Activated CD8-positive, alpha-beta memory T cell treated with anti-CD3 and anti-CD28 coated beads, Interleukin-2, amount 50 U/mL, for 24 hours (primary cell): Measurements from ENCODE around the gene TUBGCP6.

Source experiments
- DNase-seq: peaks from one replicate; pipeline ENCODE4 v3.0.0-alpha.2; 2020; ENCODE audit errors: extremely low read depth

Gene TUBGCP6

DNA sequence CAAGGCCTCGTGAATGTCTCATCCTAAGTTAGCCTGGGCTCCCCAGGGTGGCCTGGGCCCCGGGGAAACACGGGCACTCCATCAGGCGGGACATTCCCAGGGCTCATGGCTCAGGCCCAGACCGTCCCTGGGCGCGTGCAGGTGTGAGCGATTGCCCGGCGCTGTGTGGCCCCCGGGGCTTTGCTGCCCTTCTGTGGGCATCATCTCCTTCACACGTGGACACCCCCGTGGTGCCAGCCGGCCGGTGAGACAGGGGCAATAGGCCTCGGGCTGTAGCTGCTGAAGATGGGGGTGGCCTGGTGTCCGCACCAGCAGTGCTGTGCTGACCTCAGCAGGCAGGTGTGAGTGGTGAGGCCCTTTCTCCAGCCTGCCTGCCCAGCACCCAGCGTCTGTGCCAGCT is 48.6 kb downstream of the TUBGCP6 start:
- DNase-seq = no peak

DNA sequence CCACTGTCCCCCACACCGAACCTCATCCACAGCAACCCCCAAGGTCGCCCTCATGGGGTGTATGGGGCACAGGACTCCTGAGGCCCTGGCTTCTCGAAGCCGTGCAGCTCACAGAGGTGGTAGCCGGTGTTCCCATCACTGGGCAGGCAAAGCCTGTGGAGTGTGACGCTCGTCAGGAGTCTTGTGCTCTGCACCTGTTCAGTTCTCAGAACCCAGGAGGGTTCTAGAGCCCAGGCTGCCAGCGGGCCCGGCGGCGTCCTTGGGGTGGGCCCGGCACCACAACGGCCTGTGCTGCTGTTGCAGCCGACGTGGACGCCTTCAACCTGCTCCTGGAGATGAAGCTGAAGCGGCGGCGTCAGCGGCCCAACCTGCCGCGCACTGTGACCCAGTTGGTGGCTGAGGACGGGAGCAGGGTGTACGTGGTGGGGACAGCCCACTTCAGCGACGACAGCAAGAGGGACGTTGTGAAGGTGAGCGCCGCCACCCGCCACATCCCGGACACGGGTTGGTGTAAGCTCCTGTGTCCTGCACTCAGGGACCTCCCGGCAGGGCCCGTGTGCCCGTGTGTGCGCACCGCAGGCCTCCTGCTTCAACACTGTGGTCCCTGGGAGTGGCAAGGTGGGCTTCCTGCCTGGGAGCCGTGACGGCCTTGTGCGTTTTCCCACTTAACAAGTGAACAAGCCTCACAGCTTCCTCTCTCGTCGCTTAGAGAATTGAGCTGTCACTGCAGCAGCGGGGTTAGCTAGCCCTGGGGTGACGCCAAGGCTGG is 50.6 kb downstream of the TUBGCP6 start:
- DNase-seq = no peak

- no peak for DNase-seq
These were observed 51.2 kb downstream of the TUBGCP6 start for GRCh38 chr22:50193621-50194020.

DNA sequence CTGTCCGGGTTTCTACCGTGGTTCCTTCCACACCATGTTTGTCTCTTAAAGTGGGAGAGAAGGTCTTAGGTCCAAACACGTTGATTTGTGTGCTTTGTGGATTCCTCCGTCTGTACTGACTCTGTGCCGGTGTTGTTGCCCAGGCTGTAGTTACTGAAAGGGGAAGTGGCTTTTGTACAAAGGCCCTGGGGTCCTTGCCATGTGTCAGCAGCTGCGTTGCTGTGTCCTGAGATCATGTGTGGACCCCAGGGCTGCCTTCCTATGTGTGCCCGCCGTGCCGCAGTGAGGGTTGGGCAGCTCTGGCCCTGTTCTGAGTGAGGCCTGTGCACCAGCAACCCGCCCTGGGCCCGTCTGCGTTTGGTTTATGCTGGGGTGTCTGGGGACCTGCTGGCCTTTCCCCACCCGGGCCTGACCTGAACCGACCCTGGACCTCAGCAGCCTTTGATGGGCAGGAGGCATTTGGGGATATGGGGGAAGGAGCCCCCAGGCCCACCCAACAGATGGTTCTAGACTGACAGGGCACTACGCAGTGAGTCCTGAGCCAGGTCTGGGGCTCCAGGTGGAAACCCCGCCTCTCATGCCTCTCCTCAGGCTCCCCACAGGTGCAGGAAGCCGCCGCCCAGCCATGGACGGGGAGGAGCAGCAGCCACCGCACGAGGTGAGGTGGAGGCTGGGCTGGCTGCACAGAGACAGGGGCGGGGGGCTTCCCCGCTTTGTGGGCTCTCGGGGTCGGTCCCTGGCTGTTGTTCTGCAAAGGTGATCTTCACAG is 52.2 kb downstream of the TUBGCP6 start:
- DNase-seq = no peak

DNA sequence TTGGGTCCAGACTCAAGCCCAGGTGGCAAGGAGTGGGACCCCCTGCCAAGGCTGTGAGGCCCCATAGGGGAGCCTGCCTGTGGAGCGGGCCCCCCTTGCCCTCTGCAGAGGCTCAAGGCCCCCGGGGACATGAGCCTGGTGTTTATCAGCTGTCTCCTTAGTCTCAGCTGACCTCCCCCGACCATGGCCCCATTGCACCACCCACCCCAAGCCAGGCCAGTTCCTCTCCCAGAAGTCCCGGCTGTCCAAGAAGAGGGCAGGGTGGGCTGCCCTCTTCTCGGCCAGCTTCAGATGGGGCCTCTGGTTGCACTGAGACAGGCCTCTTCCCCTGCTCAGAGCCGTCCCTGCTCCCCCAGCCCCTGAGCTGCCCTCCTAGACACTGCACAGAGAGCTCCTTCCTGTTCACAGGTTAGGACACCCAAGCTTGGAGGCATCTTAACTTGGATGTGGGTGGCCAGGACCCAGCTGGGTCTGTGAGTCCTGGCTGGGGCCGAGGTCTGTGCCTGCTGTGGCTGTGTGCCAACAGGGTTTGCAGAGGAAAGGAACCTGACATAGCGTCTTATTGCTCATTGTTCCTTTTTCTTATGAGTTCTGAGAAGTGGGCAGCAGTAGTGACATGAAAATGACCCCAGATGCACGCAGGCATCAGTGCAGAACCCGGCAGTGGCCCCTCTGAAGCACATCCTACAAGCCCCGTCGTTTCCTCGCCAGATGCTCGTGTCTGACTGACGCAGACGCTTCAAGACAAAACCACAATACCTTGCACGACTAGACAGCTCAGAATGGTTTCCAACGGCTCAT is 53.7 kb downstream of the TUBGCP6 start:
- peak; percentile 57 for DNase-seq

- peak; percentile 37 for DNase-seq
These were observed 54.5 kb downstream of the TUBGCP6 start for GRCh38 chr22:50190182-50190940.

GRCh38 chr22:50189849-50190181 is 55.0 kb downstream of the TUBGCP6 start:
- DNase-seq = no peak

- no peak for DNase-seq
These were observed 55.5 kb downstream of the TUBGCP6 start for GRCh38 chr22:50189184-50189848.

DNA sequence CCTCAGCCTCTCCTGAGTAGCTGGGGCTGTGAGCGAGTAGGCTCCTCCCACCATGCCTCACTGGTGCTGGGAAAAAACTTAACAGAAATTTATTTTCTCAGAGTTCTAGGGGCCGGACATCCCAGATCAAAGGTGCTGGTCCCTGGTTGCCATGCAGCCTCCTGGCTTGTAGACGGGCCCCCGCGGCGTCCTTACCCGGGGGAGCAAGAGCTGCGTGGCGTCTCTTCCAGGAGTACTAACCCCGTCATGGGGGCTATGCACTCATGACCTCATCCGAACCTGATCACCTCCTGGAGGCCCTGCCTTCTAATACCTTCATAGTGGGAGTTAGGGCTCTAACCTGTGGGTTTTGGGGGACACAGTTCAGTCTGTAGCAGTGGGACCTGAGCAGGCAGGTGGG is 56.5 kb downstream of the TUBGCP6 start:
- no peak for DNase-seq

DNA sequence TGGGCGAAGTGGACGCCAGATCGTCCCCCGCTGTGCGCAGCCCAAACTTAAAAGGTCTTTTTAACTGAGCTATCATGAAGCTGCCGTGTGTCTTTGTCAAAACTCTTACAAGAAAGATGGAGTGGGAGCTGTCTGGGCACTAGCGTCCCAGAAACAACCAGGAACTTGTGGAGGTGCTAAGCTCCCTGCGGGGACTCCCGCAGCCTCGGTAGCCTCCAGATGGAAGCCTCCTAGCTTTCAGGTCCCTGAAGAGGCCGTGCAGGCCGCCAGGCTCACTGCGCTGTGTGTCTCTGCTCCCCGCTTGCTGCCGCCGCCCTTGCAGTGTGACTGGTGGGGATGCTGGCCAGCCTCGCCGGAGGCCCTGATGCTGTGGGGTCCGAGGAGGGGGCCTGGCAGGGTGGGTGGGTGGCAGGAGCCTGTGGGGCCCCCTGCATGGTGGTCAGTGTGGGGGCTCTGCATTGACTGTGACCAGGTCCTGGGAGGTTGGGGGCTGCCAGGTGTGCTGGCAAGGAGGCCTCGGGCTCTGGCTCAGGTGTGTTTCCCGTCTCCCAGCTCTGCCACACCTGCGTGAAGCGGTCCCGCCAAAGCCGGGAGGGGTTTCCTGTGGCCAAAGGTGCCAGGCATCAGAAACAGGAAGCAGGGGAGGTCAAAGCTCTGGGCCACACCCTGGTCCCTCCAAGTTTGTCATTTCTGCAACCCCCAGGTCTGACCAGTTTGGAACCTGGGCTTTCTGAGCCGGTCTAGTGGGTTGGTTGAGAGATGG is 57.9 kb downstream of the TUBGCP6 start:
- no peak for DNase-seq

GRCh38 chr22:50186181-50186714 is 58.6 kb downstream of the TUBGCP6 start:
- DNase-seq = no peak

GRCh38 chr22:50185375-50186087 is 59.3 kb downstream of the TUBGCP6 start, which contains the start of gene TRABD:
Gene TRABD (plus strand): TSS chr22:50185913. CDS start chr22:50193061, 7,148 bp downstream.
- peak; percentile 54 for DNase-seq

DNA sequence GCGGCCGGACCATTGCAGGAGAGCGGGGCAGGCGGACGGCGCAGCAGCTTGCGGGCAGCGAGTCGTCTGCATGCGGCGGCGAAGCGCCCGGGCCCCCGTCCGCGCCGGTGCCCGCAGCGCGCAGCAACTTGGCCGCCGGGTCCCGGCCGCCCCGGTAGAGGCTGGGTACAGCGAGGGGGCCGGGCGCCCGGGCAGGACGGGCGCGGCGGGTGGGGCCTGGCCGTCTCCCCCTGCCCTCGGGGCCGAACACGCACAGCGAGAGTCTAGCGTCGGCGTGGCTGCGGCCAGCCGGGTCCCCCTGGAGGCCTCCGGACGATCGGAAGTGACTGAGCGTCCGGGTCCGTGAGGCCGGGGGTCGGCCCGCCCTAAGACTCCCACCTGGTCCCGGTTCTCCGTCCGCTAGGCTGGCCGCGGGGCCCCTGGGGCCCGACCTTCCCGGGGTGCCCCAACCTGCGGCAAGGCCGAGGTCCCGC is 59.9 kb downstream of the TUBGCP6 start:
- DNase-seq = no peak

DNA sequence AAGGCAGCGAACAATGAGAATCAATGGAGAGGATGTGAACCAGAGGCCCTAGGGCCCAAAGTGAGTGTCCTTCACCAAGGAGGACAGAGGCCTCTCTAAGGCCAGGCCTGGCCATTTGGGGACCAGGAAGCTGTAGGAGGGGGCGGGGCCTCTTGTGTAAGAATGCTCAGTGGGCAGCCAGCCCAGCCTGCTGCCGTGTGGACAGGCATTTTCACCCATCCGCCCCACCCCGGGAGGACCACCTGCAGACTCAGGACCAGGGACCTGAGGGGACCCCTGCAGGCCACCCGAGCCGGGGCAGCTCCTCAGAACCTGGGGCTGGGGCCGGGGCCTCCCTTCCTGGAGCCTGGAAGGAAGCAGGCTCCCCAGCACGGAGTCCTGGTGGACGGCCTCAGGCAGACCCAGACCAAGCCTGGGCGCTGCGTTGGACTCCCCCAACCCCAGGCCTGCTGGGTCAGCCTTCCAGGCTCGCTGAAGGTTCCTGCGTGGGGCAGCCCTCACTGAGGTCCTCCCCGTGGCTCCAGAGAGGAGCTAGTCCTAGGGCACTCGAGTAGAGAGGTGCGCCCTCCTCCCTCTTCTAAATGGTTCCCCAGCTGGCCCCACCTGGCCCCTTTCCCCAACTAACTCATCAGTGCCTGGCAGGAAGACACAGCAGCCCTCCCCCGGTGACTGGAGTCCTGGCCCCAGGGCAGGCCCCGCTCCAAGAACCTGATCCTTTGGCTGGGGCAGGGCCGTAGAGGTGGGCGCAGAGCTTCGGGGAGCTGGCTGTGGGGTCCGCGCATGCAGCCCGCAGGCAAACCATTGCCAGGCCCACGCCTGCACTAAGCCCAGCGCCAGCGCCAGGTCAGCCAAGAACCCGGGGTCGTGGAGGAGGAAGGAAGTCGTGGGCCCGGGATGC is 60.6 kb downstream of the TUBGCP6 start:
- DNase-seq = no peak

GRCh38 chr22:50183141-50183971 is 61.5 kb downstream of the TUBGCP6 start:
- DNase-seq = no peak

GRCh38 chr22:50182176-50183081 is 62.4 kb downstream of the TUBGCP6 start:
- DNase-seq = no peak
